Thyroid gland (tissue), 4 donors: ENCODE measurements around the gene NAXD.

ENCODE experiments used
- POLR2A ChIP-seq, 2 donors: fragments of 450-650 bp; IDR thresholded peaks; one replicate each; pipeline ENCODE4 v1.6.1; 2017; ENCODE audit warnings: antibody characterized with exemption in 2 of 2, mild to moderate bottlenecking in 2 of 2, moderate library complexity in 1 of 2
- TF ChIP-seq, protein P1 (sequence below), 6 experiments: fragments of 200-600 bp in 3 of 6; fragments of 450-650 bp in 3 of 6; sonication (generic) in 3 of 6; IDR thresholded peaks; one replicate each; pipeline ENCODE4 v1.5.1; 2016 to 2019; ENCODE audit warnings: antibody characterized with exemption in 6 of 6, mild to moderate bottlenecking in 2 of 6, inconsistent platforms in 1 of 6, moderate library complexity in 1 of 6

GRCh38 chr13:110636701-110637201 lies 21.4 kb downstream of the NAXD start:
- TF ChIP-seq, protein P1, sequence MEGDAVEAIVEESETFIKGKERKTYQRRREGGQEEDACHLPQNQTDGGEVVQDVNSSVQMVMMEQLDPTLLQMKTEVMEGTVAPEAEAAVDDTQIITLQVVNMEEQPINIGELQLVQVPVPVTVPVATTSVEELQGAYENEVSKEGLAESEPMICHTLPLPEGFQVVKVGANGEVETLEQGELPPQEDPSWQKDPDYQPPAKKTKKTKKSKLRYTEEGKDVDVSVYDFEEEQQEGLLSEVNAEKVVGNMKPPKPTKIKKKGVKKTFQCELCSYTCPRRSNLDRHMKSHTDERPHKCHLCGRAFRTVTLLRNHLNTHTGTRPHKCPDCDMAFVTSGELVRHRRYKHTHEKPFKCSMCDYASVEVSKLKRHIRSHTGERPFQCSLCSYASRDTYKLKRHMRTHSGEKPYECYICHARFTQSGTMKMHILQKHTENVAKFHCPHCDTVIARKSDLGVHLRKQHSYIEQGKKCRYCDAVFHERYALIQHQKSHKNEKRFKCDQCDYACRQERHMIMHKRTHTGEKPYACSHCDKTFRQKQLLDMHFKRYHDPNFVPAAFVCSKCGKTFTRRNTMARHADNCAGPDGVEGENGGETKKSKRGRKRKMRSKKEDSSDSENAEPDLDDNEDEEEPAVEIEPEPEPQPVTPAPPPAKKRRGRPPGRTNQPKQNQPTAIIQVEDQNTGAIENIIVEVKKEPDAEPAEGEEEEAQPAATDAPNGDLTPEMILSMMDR (IDR thresholded peaks at IDR 0.05): no peak
- TF ChIP-seq POLR2A (IDR thresholded peaks at IDR 0.05): no peak
